H9 (cell line): ENCODE results near the gene ITPKB. TPM values are rescaled to one million over a fixed set of nuclear protein-coding genes. Genes with fewer than 3 reads are reported as not detected.

Source experiments
- DNase-seq: peaks from one replicate; pipeline ENCODE4 v3.0.0-alpha.2; 2017
- H2AFZ ChIP-seq: one replicate; pipeline ENCODE4 v1.6.1; 2013; ENCODE audit warnings: mild to moderate bottlenecking, low read length, control low read depth, moderate library complexity
- H2AK5ac ChIP-seq: 2 replicates; pipeline ENCODE4 v1.6.1; 2013; ENCODE audit warnings: low read length, control low read depth, mixed read lengths; ENCODE audit not compliant: insufficient read length
- H2BK120ac ChIP-seq: one replicate; pipeline ENCODE4 v1.6.1; 2013; ENCODE audit warnings: low read depth, mild to moderate bottlenecking, low read length, control low read depth, inconsistent platforms; ENCODE audit not compliant: poor library complexity, severe bottlenecking
- H2BK12ac ChIP-seq: 2 replicates; pipeline ENCODE4 v1.6.1; 2013; ENCODE audit warnings: low read length, control low read depth, mixed read lengths, low read depth; ENCODE audit not compliant: insufficient read length
- H2BK15ac ChIP-seq: 2 replicates; pipeline ENCODE4 v1.6.1; 2013; ENCODE audit warnings: low read depth, low read length, control low read depth
- H2BK20ac ChIP-seq: one replicate; pipeline ENCODE4 v1.6.1; 2013; ENCODE audit warnings: low read depth, mild to moderate bottlenecking, low read length, control low read depth, inconsistent platforms; ENCODE audit not compliant: poor library complexity, severe bottlenecking
- H2BK5ac ChIP-seq: 2 replicates; pipeline ENCODE4 v1.6.1; 2013; ENCODE audit warnings: low read length, control low read depth, mixed read lengths; ENCODE audit not compliant: insufficient read length
- H3K14ac ChIP-seq: 2 replicates; pipeline ENCODE4 v1.6.1; 2013; ENCODE audit warnings: low read length, control low read depth; ENCODE audit not compliant: insufficient read depth
- H3K18ac ChIP-seq: 2 replicates; pipeline ENCODE4 v1.6.1; 2013; ENCODE audit warnings: low read depth, mild to moderate bottlenecking, mixed read lengths, low read length, control low read depth; ENCODE audit not compliant: insufficient read length
- H3K23ac ChIP-seq: 2 replicates; pipeline ENCODE4 v1.6.1; 2013; ENCODE audit warnings: low read length, control low read depth, mixed read lengths, low read depth; ENCODE audit not compliant: insufficient read length
- H3K23me2 ChIP-seq: 2 replicates; pipeline ENCODE4 v1.6.1; 2013; ENCODE audit warnings: low read depth, mild to moderate bottlenecking, mixed read lengths, low read length, control low read depth; ENCODE audit not compliant: insufficient read length, poor library complexity, severe bottlenecking
- H3K27ac ChIP-seq: 2 replicates; pipeline ENCODE4 v1.5.1; 2013; ENCODE audit warnings: low read length, control low read depth, mixed read lengths, low read depth; ENCODE audit not compliant: insufficient read length
- H3K27me3 ChIP-seq: 2 replicates; pipeline ENCODE4 v1.6.1; 2013; ENCODE audit warnings: low read length, control low read depth, inconsistent platforms; ENCODE audit not compliant: insufficient read depth
- H3K4ac ChIP-seq: 2 replicates; pipeline ENCODE4 v1.6.1; 2013; ENCODE audit warnings: low read depth, mild to moderate bottlenecking, control low read depth, inconsistent platforms, low read length, moderate library complexity
- H3K4me1 ChIP-seq: 2 replicates; pipeline ENCODE4 v1.6.1; 2013; ENCODE audit warnings: low read length, control low read depth, inconsistent platforms; ENCODE audit not compliant: insufficient read depth
- H3K4me2 ChIP-seq: 2 replicates; pipeline ENCODE4 v1.6.1; 2013; ENCODE audit warnings: low read length, control low read depth, mixed read lengths; ENCODE audit not compliant: insufficient read length, insufficient read depth
- H3K56ac ChIP-seq: 2 replicates; pipeline ENCODE4 v1.6.1; 2013; ENCODE audit warnings: low read depth, mild to moderate bottlenecking, mixed read lengths, low read length, control low read depth; ENCODE audit not compliant: insufficient read length
- H3K79me1 ChIP-seq: 2 replicates; pipeline ENCODE4 v1.6.1; 2013; ENCODE audit warnings: low read depth, mild to moderate bottlenecking, moderate library complexity, low read length, control low read depth, inconsistent platforms; ENCODE audit not compliant: insufficient read depth, poor library complexity, severe bottlenecking
- H3K79me2 ChIP-seq: 2 replicates; pipeline ENCODE4 v1.6.1; 2013; ENCODE audit warnings: low read length, control low read depth, inconsistent platforms; ENCODE audit not compliant: insufficient read depth
- H3K9ac ChIP-seq: 2 replicates; pipeline ENCODE4 v1.6.1; 2013; ENCODE audit warnings: low read length, control low read depth, mixed read lengths; ENCODE audit not compliant: insufficient read length; ENCODE audit errors: extremely low read depth
- H3K9me3 ChIP-seq: one replicate; pipeline ENCODE4 v1.6.1; 2013; ENCODE audit warnings: low read depth, low read length, inconsistent platforms; ENCODE audit not compliant: control insufficient read depth
- H3T11ph ChIP-seq: one replicate; pipeline ENCODE4 v1.6.1; 2013; ENCODE audit warnings: mild to moderate bottlenecking, low read length, control low read depth, inconsistent platforms
- H4K20me1 ChIP-seq: one replicate; pipeline ENCODE4 v1.6.1; 2013; ENCODE audit not compliant: control insufficient read depth, insufficient read length, insufficient read depth
- H4K5ac ChIP-seq: 2 replicates; pipeline ENCODE4 v1.6.1; 2013; ENCODE audit warnings: low read depth, mild to moderate bottlenecking, mixed read lengths, low read length, control low read depth; ENCODE audit not compliant: insufficient read length
- H4K8ac ChIP-seq: replicated peaks from 2 replicates; pipeline ENCODE4 v1.6.1; 2013; ENCODE audit warnings: low read length, control low read depth, mixed read lengths, low read depth; ENCODE audit not compliant: insufficient read length
- H4K91ac ChIP-seq: 2 replicates; pipeline ENCODE4 v1.6.1; 2013; ENCODE audit warnings: low read depth, mild to moderate bottlenecking, moderate library complexity, mixed read lengths, low read length, control low read depth; ENCODE audit not compliant: insufficient read length
- H3K27ac Mint-ChIP-seq, 3 experiments: 2 replicates in 2 of 3; 3 replicates in 1 of 3; pipeline ENCODE4 v1.8.0; 2020 to 2021; ENCODE audit warnings: mixed read lengths in 3 of 3, mild to moderate bottlenecking in 1 of 3, moderate library complexity in 1 of 3
- H3K27me3 Mint-ChIP-seq: 2 replicates; pipeline ENCODE4 v1.8.0; 2021; ENCODE audit warnings: low read depth, mild to moderate bottlenecking, moderate library complexity, mixed read lengths
- H3K36me3 Mint-ChIP-seq, 3 experiments: 2 replicates in 2 of 3; 3 replicates in 1 of 3; pipeline ENCODE4 v1.8.0; 2020 to 2021; ENCODE audit warnings: low read depth in 3 of 3, mixed read lengths in 3 of 3; ENCODE audit not compliant: insufficient read depth in 1 of 3
- H3K4me1 Mint-ChIP-seq, 2 experiments: 2 replicates each; pipeline ENCODE4 v1.8.0; 2020; ENCODE audit warnings: mixed read lengths in 2 of 2
- H3K4me3 Mint-ChIP-seq, 2 experiments: 2 replicates in 1 of 2; 3 replicates in 1 of 2; pipeline ENCODE4 v1.8.0; 2020 to 2021; ENCODE audit warnings: mild to moderate bottlenecking in 2 of 2, mixed read lengths in 2 of 2, moderate library complexity in 1 of 2
- H3K9me3 Mint-ChIP-seq, 2 experiments: 2 replicates in 1 of 2; 3 replicates in 1 of 2; pipeline ENCODE4 v1.8.0; 2020; ENCODE audit warnings: mild to moderate bottlenecking in 2 of 2, mixed read lengths in 2 of 2, moderate library complexity in 1 of 2
- CTCF ChIP-seq: fragments of 200-600 bp; sonication (generic); conservative IDR thresholded peaks from 3 replicates; pipeline ENCODE4 v1.8.0; 2021; ENCODE audit warnings: antibody characterized with exemption, mild to moderate bottlenecking
- WGBS: extraction: QIAGEN DNeasy Blood & Tissue Kit; methylation state at CpG from one replicate; pipeline ENCODE4 v1.1.7; 2013; ENCODE audit warnings: missing lambda C conversion rate, low lambda C conversion rate, mixed read lengths; ENCODE audit not compliant: insufficient read length; ENCODE audit errors: extremely low coverage; 5-methylcytosine and 5-hydroxymethylcytosine counted together
- total RNA-seq: library from RNA; stranded (reverse); gene quantifications from 2 replicates; pipeline ENCODE4 v1.2.1, GENCODE V29; 2021

ITPKB gene
- total RNA-seq, 1 experiment from 2014 or later: 3.8 TPM

GRCh38 chr1:226664413-226665101, 74.5 kb downstream of the ITPKB start:
- Histone ChIP-seq H3K79me2 (no peaks in the 10 kb centered on the region), H4K20me1 (no peaks in the 10 kb centered on the region), H3K4me2 (no peak overlapping the region), H2BK5ac (no peak overlapping the region), H3K27ac (no peak overlapping the region), H3K79me1 (no peaks in the 10 kb centered on the region), H3K18ac (no peak overlapping the region), H3K27me3 (no peaks in the 10 kb centered on the region), H3K9me3 (no peaks in the 10 kb centered on the region), H3K14ac (no peak overlapping the region; the same call in 1 of the 2 replicates), H2BK20ac (no peak overlapping the region), H3T11ph (no peak overlapping the region), H2BK15ac (no peak overlapping the region), H2BK120ac (no peak overlapping the region), H4K5ac (no peak overlapping the region), H3K23ac (no peak overlapping the region), H2AFZ (no peak overlapping the region), H3K4me1 (peaks cover 6% of the 10 kb centered on the region), H4K91ac (no peak overlapping the region), H3K9ac (no peak overlapping the region), H3K4ac (no peak overlapping the region), H2BK12ac (no peak overlapping the region), H3K56ac (no peak overlapping the region), H4K8ac (no peak overlapping the region), H2AK5ac (no peak overlapping the region), H3K23me2 (no peaks in the 10 kb centered on the region)
- TF ChIP-seq CTCF: no peak
- Mint-ChIP-seq H3K36me3 (no peaks in the 10 kb centered on the region), H3K4me3 (no peak overlapping the region), H3K27me3 (peaks cover 5% of the 10 kb centered on the region), H3K4me1 (peaks cover 50 to 59% of the 10 kb centered on the region in 2 experiments), H3K9me3 (no peaks in the 10 kb centered on the region), H3K27ac (no peak overlapping the region; a peak in 2 of 7 replicates)
- no peak for DNase-seq
- no CpG with 5 or more reads among the region's 15 CpGs for WGBS
